ENCODE measurements around the gene B3GALT5.

B3GALT5 gene

GRCh38 chr21:39707316-39707715, 94.6 kb downstream of the B3GALT5 start:
- DNase-seq: no peak

- no peak for DNase-seq
Measured at GRCh38 chr21:39710866-39711265, 98.1 kb downstream of the B3GALT5 start.

GRCh38 chr21:39712273-39712672, 99.5 kb downstream of the B3GALT5 start:
- DNase-seq: no peak

GRCh38 chr21:39712976-39713375, 100.2 kb downstream of the B3GALT5 start:
- no peak for DNase-seq

GRCh38 chr21:39713905-39714304, 101.2 kb downstream of the B3GALT5 start:
- no peak for DNase-seq

GRCh38 chr21:39714331-39714730, 101.6 kb downstream of the B3GALT5 start:
- DNase-seq: no peak

GRCh38 chr21:39715804-39716397, 103.2 kb downstream of the B3GALT5 start:
- no peak for DNase-seq

GRCh38 chr21:39720126-39720778, 107.5 kb downstream of the B3GALT5 start:
- DNase-seq: no peak

- DNase-seq: no peak
Measured at GRCh38 chr21:39721885-39722284, 109.1 kb downstream of the B3GALT5 start.
